HG02884 (cell line): Measurements from ENCODE around the gene CPD.
A peak's percentile ranks its signal among the peaks of the same experiment; 100 is the strongest.
"Not testable (repeated sequence)": the region's sequence is repeated elsewhere in the genome, so short reads cannot be mapped to it uniquely, and the experiment has no call there.

Source experiments
- ATAC-seq: cut with Tn5 transposase; IDR thresholded peaks from one replicate; pipeline ENCODE4 v1.9.1; 2021; ENCODE audit warnings: mild to moderate bottlenecking, moderate library complexity; ENCODE audit not compliant: unreplicated experiment

The CPD gene

DNA sequence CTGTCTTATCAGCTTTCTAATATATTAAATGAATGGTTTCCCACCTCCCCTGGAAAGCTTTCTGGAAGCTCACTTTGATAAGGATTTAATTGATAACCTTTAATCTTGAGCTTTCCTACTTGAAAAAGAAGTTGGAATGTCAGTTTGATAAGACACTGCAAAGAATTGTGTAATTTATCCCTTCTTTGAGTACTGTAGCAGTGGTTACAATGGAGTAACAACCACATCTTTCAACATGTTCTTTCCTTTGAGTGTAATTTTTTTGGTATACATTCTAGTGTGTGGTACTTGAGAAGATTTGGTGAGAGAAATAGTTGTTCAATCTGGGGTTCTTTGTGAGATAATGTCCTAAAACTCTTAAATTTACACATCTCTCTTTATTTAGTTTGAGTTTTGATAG, 43.4 kb downstream of the CPD start:
- no peak for ATAC-seq

DNA sequence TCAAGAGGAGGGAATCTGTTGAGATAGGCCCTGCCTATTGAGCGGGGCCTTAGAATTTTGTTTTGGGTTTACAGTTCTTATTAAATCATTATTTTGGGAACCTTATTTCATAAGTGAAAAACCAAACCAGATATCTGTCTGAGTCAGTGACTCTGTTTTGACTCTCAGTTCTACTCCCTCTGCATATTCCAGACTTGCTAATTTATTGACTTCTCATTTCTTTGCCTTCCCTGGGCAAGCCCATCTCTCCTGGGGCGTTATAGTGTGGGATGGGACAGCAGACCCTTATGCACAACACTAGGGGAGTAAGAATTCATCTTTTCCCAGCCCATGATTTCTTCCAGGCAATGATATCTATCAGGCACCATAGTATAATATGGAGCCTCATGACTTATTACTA, 45.7 kb downstream of the CPD start:
- ATAC-seq, result no peak

DNA sequence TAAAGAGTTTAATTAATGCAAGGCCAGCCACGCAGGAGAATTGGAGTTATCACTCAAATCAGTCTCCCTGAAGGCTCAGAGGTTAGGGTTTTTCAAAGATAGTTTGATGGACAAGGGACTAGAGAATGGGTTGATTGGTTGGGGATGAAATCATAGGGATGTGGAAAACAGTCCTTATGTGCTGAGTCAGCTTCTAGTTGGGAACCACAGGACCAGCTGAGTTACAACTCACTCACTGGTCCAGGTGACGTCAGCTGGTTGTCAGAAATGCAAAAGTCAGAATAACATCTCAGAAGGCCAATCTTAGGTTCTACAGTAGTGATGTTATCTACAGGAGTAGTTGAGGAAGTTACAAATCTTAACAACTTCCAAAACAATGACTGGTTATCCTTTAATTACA, 47.6 kb downstream of the CPD start:
- no peak for ATAC-seq

- no peak for ATAC-seq
Measured at GRCh38 chr17:30427611-30428010, 48.9 kb downstream of the CPD start.

GRCh38 chr17:30429155-30429554, 50.4 kb downstream of the CPD start:
- ATAC-seq, result no peak

DNA sequence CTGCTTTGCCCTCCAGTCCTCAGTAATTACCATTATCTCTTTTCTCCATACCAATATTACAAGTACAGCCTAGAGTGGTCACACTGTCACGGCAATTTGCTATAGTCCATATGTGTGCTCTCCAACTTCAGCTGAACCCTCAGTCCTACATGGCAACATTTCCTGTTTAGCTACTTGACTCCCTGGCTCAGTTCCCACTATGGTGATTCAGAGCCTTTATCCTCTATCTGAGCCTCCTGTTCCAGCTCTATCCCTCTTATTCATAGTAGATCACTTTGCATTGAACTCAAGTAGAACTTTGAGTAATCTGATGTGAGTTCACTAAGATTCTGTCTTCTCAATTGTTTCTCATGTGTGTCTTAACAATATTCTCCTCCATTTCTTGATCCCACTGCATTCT, 54.8 kb downstream of the CPD start:
- ATAC-seq, result no peak

DNA sequence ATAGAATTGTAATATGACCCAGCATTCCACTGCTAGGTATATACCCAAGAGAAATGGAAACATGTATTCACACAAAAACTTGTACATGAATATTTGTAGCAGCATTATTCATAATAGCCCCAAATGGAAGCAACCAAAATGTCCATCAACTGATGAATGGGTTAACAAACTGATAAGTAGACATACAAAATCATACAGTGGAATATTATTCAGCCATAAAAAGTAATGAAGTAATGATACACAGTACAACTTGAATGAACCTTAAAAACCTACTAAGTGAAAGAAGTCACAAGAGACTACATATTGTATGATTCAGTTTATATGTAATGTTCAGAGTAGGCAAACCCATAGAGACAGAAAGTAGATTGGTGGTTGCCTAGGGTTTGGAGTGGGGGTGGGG, 58.0 kb downstream of the CPD start:
- ATAC-seq, result no peak

DNA sequence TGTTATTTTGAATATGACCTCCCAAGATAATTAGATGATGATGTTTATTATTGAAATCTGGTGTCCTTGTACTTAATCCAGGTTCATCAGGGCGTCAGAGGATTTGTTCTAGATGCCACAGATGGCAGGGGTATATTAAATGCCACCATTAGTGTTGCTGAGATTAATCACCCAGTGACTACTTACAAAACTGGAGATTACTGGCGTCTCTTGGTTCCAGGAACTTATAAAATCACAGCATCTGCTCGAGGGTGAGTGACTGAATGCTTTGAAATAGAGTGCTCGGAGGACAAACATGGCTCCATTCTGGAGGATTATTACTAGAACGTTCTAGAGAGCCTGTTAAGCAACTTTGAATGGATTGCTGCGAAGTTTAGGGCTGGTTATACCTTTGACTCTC, 65.0 kb downstream of the CPD start:
- ATAC-seq, result no peak

DNA sequence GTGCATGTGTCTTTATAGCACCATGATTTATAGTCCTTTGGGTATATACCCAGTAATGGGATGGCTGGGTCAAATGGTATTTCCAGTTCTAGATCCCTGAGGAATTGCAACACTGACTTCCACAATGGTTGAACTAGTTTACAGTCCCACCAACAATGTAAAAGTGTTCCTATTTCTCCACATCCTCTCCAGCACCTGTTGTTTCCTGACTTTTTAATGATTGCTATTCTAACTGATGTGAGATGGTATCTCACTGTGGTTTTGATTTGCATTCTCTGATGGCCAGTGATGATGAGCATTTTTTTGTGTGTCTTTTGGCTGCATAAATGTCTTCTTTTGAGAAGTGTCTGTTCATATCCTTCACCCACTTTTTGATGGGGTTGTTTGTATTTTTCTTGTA, 67.9 kb downstream of the CPD start:
- not testable (repeated sequence) for ATAC-seq

DNA sequence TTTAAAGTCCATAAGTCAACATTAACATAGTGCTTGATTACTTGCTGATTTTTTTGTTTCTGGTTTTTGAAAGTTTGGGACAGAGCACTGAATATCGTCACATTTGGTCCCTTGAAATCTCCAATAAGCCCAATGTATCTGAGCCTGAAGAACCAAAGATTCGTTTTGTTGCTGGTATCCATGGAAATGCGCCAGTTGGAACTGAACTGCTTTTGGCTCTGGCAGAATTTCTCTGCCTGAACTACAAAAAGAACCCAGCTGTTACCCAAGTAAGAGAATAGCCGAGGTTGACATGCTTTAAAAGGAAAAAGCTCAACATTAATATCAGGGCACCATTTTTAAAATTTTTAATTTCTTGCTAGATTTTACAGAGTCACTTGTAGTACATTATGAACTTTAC, 70.8 kb downstream of the CPD start:
- ATAC-seq, result no peak

GRCh38 chr17:30450125-30451027, 71.6 kb downstream of the CPD start:
- no peak for ATAC-seq

- no peak for ATAC-seq
Measured at GRCh38 chr17:30454635-30455034, 75.9 kb downstream of the CPD start.

DNA sequence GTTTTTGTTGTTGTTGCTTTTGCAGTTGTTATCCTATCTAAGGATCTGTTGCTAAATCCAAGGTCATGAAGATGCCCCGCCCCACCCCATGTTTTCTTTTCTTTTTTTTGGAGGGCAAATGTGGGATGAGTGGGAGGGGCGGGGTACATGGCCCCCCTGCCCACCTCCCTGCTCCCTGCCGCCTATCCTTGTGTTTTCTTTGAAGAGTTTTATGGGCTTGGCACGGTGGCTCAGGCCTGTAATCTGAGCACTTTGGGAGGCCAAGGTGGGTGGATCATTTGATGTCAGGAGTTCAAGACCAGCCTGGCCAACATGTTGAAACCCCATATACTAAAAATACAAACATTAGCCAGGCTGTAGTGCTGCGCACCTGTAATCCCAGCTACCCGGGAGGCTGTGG, 79.6 kb downstream of the CPD start:
- no peak for ATAC-seq

DNA sequence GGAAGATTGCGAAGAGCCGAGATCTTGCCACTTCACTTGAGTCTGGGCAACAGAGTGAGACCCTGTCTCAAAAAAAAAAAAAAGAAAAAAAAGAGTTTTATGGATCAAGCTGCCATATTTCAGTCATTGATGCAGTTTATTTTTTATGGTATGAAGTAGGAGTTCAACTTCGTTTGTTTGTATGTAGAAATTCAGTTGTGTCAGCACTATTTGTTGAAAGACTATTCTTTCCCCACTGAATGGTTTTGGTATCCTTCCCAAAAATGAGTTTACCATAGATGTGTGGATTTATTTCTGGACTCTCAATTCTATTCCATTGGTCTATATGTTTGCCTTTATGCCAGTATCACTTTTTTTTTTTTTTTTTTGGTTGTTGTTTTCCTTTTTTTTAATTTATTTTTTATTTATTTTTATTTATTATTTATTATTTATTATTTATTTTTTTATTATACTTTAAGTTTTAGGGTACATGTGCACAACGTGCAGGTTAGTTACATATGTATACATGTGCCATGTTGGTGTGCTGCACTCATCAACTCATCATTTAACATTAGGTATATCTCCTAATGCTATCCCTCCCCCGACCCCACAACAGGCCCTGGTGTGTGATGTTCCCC, 80.2 kb downstream of the CPD start:
- not testable (repeated sequence) for ATAC-seq

DNA sequence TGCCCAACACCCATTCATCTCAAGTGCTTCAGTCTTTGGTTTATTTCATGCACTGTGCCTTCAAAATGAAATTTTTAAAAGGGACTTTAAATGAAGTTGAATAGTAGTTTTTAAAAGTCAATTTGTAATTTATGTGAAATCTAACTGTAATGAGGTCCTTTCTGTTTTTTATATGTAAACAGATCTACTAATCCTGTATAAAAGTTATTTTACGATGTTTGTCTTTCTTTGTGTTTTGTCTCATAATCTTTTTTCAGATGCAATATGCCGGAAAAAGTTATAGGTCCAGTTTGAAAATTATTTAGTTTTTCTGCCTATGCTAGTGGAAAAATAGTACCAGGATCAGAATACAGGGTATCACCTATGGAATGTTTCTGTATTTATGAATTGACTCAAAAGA, 89.7 kb downstream of the CPD start:
- ATAC-seq, result no peak

GRCh38 chr17:30472238-30472890, 93.6 kb downstream of the CPD start:
- no peak for ATAC-seq

GRCh38 chr17:30475206-30475605, 96.5 kb downstream of the CPD start:
- no peak for ATAC-seq

- ATAC-seq, result no peak
Measured at GRCh38 chr17:30476726-30477082, 98.0 kb downstream of the CPD start.

- peak; percentile 87 for ATAC-seq
Measured at GRCh38 chr17:30477083-30477773, 98.5 kb downstream of the CPD start, which contains the start of gene GOSR1. GOSR1 (plus strand) TSS chr17:30477408; CDS start chr17:30477434, 26 bp downstream.

DNA sequence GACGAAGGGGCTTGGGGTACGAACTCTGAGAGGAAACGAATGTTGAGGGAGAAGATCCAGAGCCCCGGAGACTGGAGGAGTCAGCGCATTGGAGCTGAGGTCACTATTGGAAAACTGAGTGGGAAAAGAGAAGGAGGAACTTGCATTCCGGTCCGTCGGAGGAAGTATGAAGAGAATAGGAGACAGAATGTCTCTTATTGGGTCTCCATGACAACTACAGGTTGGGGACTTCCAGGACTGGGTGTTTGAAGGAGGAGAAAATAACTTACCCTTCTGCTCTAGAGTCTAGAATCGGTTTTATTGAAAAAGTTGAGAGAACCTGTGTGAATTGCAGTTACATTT, 99.0 kb downstream of the CPD start:
- ATAC-seq, result no peak

GRCh38 chr17:30482555-30482954, 103.8 kb downstream of the CPD start:
- ATAC-seq, result no peak
